Smooth muscle cell (in vitro differentiated cells): ENCODE data around the gene TNFAIP8. TPM values are rescaled to one million over a fixed set of nuclear protein-coding genes. Genes with fewer than 3 reads are reported as not detected.

Experiments used
- DNase-seq: peaks from one replicate; lab custom pipeline; 2025; ENCODE audit not compliant: unreplicated experiment; lab: John Stamatoyannopoulos, UW
- H2AFZ ChIP-seq: fragments of 200-600 bp; sonication (generic); 2 replicates; pipeline ENCODE4 v1.6.0; 2016; ENCODE audit warnings: antibody characterized with exemption, low read depth, mild to moderate bottlenecking
- H3F3A ChIP-seq: fragments of 200-600 bp; sonication (generic); 2 replicates; pipeline ENCODE4 v1.6.0; 2017; ENCODE audit warnings: antibody characterized with exemption, low read depth
- H3K27ac ChIP-seq: fragments of 200-600 bp; sonication (generic); 2 replicates; pipeline ENCODE4 v1.5.1; 2016; ENCODE audit warnings: low read depth, mild to moderate bottlenecking
- H3K27me3 ChIP-seq: fragments of 200-600 bp; sonication (generic); 2 replicates; pipeline ENCODE4 v1.6.1; 2016; ENCODE audit warnings: low read depth, mild to moderate bottlenecking
- H3K36me3 ChIP-seq: fragments of 200-600 bp; sonication (generic); 2 replicates; pipeline ENCODE4 v1.5.1; 2016; ENCODE audit warnings: low read depth
- H3K4me1 ChIP-seq: fragments of 200-600 bp; sonication (generic); 2 replicates; pipeline ENCODE4 v1.5.1; 2016; ENCODE audit warnings: low read depth
- H3K4me2 ChIP-seq: fragments of 200-600 bp; sonication (generic); 2 replicates; pipeline ENCODE4 v1.6.0; 2016; ENCODE audit warnings: mild to moderate bottlenecking
- H3K4me3 ChIP-seq: fragments of 200-600 bp; sonication (generic); 2 replicates; pipeline ENCODE4 v1.5.1; 2016; ENCODE audit warnings: mild to moderate bottlenecking
- H3K79me2 ChIP-seq: fragments of 200-600 bp; sonication (generic); 2 replicates; pipeline ENCODE4 v1.6.0; 2016; ENCODE audit warnings: low read depth, mild to moderate bottlenecking
- H3K9ac ChIP-seq: fragments of 200-600 bp; sonication (generic); 2 replicates; pipeline ENCODE4 v1.6.0; 2016; ENCODE audit warnings: low read depth
- H3K9me3 ChIP-seq: fragments of 200-600 bp; sonication (generic); replicated peaks from 2 replicates; pipeline ENCODE4 v1.5.1; 2016; ENCODE audit warnings: low read depth
- H4K20me1 ChIP-seq: fragments of 200-600 bp; sonication (generic); 2 replicates; pipeline ENCODE4 v1.6.0; 2016; ENCODE audit warnings: low read depth
- CTCF ChIP-seq: fragments of 200-600 bp; sonication (generic); IDR thresholded peaks from 2 replicates; pipeline ENCODE4 v1.5.1; 2017; ENCODE audit warnings: borderline replicate concordance, mild to moderate bottlenecking, antibody characterized with exemption; ENCODE audit not compliant: insufficient read depth, poor library complexity, severe bottlenecking
- WGBS: methylation state at CpG from one replicate; pipeline ENCODE4 v1.1.7; 2016; ENCODE audit warnings: low lambda C conversion rate; 5-methylcytosine and 5-hydroxymethylcytosine counted together
- polyA plus RNA-seq: library from polyadenylated mRNA; unstranded; fragments of >200 nt; fragmentation: Nextera tagmentation; extraction: Ambion mirVana; gene quantifications from 2 replicates; pipeline ENCODE4 v1.2.1, GENCODE V29; 2016
- total RNA-seq: library from RNA; depleted of rRNA; stranded (reverse); fragments of >200 nt; gene quantifications from 2 replicates; pipeline ENCODE4 v1.2.3, GENCODE V29; 2014

TNFAIP8 gene
- total and polyA plus RNA-seq, 2 experiments from 2014 or later = 15.7 to 81.2 TPM

GRCh38 chr5:119396030-119396664 lies 40.3 kb downstream of the TNFAIP8 start:
- Histone ChIP-seq H3K27ac (no peak overlapping the region), H3K4me2 (no peak overlapping the region), H3K27me3 (no peaks in the 10 kb centered on the region), H3K4me1 (peaks cover 6% of the 10 kb centered on the region), H3K9ac (no peak overlapping the region), H3K4me3 (no peak overlapping the region), H3K79me2 (peaks cover 37% of the 10 kb centered on the region), H3K9me3 (no peaks in the 10 kb centered on the region), H3F3A (peaks cover 17% of the 10 kb centered on the region), H3K36me3 (no peaks in the 10 kb centered on the region), H2AFZ (no peak overlapping the region), H4K20me1 (peaks cover 22% of the 10 kb centered on the region)
- 97% methylated on average over 6 of the region's 6 CpGs for WGBS
- no peak for TF ChIP-seq CTCF
- no peak for DNase-seq

- H3K4me3 ChIP-seq = peak overlapping the region; percentile 25
- DNase-seq = no peak
- no peaks in the 10 kb centered on the region for H3K27me3 ChIP-seq
- 36% methylated on average over 10 of the region's 10 CpGs for WGBS
- peaks cover 6% of the 10 kb centered on the region for H3K4me1 ChIP-seq
- no peak for TF ChIP-seq CTCF
- H3K36me3 ChIP-seq = no peaks in the 10 kb centered on the region
- peak overlapping the region; percentile 92 for H3K27ac ChIP-seq
- peaks cover 12% of the 10 kb centered on the region for H4K20me1 ChIP-seq
- H3K79me2 ChIP-seq = peaks cover 21% of the 10 kb centered on the region
- H2AFZ ChIP-seq = no peak overlapping the region
- peak overlapping the region; percentile 55 for H3K9ac ChIP-seq
- H3K9me3 ChIP-seq = no peaks in the 10 kb centered on the region
- peaks cover 14% of the 10 kb centered on the region for H3F3A ChIP-seq
- H3K4me2 ChIP-seq = peak overlapping the region; percentile 79
Measured at GRCh38 chr5:119397518-119398380, 41.9 kb downstream of the TNFAIP8 start.

- Histone ChIP-seq H3F3A (peaks cover 14% of the 10 kb centered on the region), H3K9me3 (no peaks in the 10 kb centered on the region), H3K27ac (peak overlapping the region; percentile 92), H3K36me3 (no peaks in the 10 kb centered on the region), H2AFZ (no peak overlapping the region), H3K79me2 (peaks cover 13% of the 10 kb centered on the region), H3K4me1 (peaks cover 6% of the 10 kb centered on the region), H3K9ac (no peak overlapping the region), H3K4me2 (no peak overlapping the region), H4K20me1 (peaks cover 3% of the 10 kb centered on the region), H3K4me3 (no peak overlapping the region), H3K27me3 (no peaks in the 10 kb centered on the region)
- WGBS = 69% methylated on average over 12 of the region's 12 CpGs
- no peak for TF ChIP-seq CTCF
- DNase-seq = no peak
Measured at GRCh38 chr5:119398727-119399466, 43.1 kb downstream of the TNFAIP8 start.
